Stimulated activated CD4-positive, alpha-beta T cell treated with anti-CD3 and anti-CD28 coated beads, Interleukin-2, amount 100 ng/mL, for 4 hours (primary cell): ENCODE results near the gene KLF18.
"Not testable (repeated sequence)": the region's sequence is repeated elsewhere in the genome, so short reads cannot be mapped to it uniquely, and the experiment has no call there.

ENCODE experiments used
- DNase-seq: peaks from one replicate; pipeline ENCODE4 v3.0.0-alpha.2; 2020; ENCODE audit warnings: low read depth

KLF18 gene

GRCh38 chr1:44141531-44141930 is at the start of gene KLF18:
TSS of gene KLF18 (minus strand) at chr1:44141631. CDS start at chr1:44141631, 0 bp downstream.
- DNase-seq: no peak

DNA sequence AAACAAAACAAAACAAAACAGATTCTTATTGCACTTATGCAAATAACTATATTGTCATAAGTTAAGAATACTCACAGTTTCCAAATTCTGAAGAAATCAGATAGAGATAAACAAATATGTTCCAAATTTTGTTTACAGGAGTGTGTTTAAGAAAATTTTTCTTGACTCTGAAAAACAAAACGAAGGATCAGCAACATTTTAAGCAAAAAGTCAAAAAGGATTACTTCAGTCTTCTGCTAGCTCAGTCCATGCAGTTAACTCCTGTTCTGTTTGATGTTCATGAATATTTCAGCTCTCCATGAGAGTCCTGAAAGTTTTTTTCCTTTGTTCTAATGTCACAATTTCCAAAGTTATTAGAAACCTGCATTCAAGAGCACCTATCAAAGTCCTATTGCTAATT is 33.2 kb upstream of the KLF18 start:
- DNase-seq: no peak

- DNase-seq: no peak
Observed at GRCh38 chr1:44170281-44170823, 28.9 kb upstream of the KLF18 start.

GRCh38 chr1:44168520-44169098 is 27.2 kb upstream of the KLF18 start:
- no peak for DNase-seq

DNA sequence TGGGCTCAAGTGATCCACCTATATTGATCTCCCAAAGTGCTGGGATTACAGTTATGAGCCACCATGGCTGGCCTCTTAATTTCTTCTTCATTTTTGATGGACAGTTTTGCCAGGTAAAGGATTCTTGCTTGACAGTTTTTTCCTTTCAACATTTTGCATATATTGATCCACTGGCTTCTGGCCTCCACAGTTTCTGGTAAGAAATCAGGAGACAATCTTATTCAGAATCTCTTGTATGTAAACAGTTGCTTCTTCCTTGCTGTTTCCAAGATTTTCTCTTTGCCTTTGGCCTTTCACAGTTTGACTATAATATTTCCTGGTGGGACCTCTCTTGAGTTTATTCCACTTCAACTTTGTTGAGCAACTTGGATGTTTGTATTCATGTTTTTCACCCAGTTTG is 20.1 kb upstream of the KLF18 start:
- no peak for DNase-seq

DNA sequence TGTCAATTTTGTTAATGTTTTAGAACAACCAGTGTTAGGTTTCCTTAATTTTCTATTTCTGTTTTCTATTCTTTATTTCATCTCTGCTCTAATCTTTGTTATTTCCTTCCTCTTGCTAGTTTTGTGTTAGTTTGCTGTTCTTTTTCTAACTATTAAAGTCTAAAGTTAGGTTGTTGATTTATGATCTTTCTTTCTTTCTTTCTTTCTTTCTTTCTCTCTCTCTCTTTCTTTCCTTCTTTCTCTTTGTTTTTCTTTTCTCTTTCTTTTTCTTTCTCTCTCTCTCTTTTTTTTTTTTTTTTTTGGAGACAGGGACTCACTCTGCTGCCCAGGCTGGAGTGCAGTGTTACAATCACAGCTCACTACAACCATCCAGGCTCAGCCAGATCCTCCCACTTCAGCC is 17.4 kb upstream of the KLF18 start:
- DNase-seq: no peak

- no peak for DNase-seq
Observed at GRCh38 chr1:44157903-44158302, 16.5 kb upstream of the KLF18 start.

- no peak for DNase-seq
Observed at GRCh38 chr1:44154049-44154448, 12.6 kb upstream of the KLF18 start.

DNA sequence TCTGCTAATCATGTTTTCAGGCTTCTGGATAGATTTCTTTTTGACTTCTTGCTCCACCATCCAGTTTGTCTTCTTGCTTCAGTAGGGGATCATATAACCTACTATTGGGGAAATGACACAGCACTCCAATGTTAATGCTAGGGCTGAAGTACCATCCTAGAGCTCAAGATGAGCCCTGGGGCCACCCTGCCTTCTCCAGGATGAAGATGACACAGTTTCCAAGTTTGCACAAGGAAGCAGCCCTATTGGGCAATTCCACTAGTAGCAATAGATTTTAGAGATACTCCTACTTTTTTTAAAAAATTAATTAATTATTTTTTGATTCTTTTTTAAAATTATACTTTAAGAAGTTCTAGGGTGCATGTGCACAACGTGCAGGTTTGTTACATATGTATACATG is 11.3 kb upstream of the KLF18 start:
- no peak for DNase-seq

- no peak for DNase-seq
Observed at GRCh38 chr1:44151808-44152207, 10.4 kb upstream of the KLF18 start.

DNA sequence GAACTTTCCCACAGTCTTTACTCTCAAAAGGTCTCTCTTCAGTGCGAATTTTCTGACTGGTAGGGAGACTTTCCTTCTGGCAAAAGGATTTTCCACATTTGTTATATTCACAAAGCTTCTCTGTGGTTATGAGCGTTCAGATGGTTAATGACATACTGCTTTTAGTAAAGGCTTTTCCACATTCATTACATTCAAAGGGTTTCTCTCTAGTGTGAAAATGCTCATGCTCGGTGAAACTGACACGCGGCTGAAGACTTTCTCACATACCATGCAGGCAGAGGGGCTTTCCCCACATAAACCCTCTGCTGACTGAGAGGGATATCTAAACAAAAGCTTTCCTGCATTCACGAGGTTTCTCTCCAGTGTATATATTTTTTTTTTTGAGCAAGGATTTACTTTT is 9.9 kb upstream of the KLF18 start:
- DNase-seq: no peak

DNA sequence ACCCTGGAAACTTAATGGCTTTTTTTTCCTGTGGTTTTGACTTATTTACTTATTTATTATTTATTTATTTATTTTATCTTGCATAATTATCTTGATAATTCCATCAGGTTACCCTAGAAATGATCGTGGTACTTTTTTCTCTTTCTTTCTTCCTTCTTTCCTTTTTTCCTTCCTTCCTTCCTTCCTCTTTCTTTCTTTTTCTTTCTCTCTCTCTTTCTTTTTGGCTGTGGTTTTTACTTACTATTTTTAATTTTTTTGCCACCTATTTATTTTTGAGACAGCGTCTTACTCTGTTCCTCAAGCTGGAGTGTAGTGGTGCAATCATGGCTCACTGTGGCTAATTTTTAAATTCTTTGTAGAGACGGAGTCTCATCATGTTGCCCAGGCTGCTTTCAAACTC is 6.2 kb upstream of the KLF18 start:
- DNase-seq: no peak

GRCh38 chr1:44146536-44147361 is 5.3 kb upstream of the KLF18 start:
- no peak for DNase-seq

- no peak for DNase-seq
Observed at GRCh38 chr1:44144962-44145756, 3.7 kb upstream of the KLF18 start.

DNA sequence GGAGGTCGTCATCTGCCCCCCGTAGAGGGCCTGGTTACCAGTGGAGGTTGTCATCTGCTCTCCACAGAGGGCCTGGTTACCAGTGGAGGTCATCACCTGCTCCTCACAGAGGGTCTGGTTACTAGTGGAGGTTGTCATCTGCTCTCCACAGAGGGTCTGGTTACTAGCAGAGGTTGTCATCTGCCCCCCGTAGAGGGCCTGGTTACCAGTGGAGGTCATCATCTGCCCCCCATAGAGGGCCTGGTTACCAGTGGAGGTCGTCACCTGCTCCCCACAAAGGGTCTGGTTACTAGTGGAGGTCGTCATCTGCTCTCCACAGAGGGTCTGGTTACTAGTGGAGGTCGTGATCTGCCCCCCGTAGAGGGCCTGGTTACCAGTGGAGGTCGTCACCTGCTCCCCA is 1.9 kb downstream of the KLF18 start:
- DNase-seq: not testable (repeated sequence)

- DNase-seq: no peak
Observed at GRCh38 chr1:44138239-44138638, 3.2 kb downstream of the KLF18 start.

- no peak for DNase-seq
Observed at GRCh38 chr1:44135886-44136285, 5.5 kb downstream of the KLF18 start.

GRCh38 chr1:44134071-44134920 is 7.1 kb downstream of the KLF18 start:
- no peak for DNase-seq

GRCh38 chr1:44131411-44131810 is 10.0 kb downstream of the KLF18 start:
- DNase-seq: no peak

GRCh38 chr1:44129616-44130500 is 11.6 kb downstream of the KLF18 start:
- DNase-seq: no peak
